Middle frontal gyrus (tissue), 1 donor: ENCODE results near the gene SLC9A5.

Experiments used
- DNase-seq: peaks from one replicate; pipeline ENCODE4 v3.0.0-alpha.2; 2015; ENCODE audit warnings: low spot score; ENCODE audit errors: extremely low spot score

SLC9A5 gene, protein sequence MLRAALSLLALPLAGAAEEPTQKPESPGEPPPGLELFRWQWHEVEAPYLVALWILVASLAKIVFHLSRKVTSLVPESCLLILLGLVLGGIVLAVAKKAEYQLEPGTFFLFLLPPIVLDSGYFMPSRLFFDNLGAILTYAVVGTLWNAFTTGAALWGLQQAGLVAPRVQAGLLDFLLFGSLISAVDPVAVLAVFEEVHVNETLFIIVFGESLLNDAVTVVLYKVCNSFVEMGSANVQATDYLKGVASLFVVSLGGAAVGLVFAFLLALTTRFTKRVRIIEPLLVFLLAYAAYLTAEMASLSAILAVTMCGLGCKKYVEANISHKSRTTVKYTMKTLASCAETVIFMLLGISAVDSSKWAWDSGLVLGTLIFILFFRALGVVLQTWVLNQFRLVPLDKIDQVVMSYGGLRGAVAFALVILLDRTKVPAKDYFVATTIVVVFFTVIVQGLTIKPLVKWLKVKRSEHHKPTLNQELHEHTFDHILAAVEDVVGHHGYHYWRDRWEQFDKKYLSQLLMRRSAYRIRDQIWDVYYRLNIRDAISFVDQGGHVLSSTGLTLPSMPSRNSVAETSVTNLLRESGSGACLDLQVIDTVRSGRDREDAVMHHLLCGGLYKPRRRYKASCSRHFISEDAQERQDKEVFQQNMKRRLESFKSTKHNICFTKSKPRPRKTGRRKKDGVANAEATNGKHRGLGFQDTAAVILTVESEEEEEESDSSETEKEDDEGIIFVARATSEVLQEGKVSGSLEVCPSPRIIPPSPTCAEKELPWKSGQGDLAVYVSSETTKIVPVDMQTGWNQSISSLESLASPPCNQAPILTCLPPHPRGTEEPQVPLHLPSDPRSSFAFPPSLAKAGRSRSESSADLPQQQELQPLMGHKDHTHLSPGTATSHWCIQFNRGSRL

DNA sequence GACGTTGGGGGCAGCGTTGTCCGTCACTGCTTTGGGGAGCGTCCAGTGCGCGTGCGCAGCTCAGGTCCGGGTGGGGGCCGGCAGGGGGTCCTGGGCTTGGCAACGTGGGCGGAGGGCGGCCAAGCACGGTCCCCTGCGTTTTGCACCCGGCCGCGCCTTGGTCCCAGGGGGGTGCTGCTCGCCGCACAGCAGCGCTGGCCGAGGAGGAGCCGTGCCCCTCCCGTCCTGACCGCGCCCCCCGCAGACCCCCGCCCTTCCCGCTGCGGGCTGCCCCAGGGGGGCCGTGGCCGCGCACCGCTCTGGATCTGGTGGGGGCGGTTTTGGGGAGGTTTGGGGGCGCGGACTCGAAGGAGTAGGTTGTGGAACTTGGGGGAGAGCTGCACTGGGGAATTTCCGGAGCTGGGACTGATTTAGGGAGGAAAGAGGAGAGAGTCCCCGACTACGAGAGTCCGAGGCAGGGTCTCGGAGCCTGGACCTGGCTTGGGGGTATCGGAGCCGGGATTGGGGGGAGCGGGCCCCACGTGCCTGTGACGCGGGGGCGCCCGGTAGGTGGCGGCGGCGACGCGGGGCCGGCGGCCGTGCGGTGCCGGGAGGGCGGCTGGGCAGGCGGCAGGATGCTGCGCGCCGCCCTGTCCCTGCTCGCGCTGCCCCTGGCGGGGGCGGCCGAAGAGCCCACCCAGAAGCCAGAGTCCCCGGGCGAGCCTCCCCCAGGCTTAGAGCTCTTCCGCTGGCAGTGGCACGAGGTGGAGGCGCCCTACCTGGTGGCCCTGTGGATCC is at the start of gene SLC9A5:
SLC9A5 (plus strand) TSS at position 579 of the 777 bp plus-strand sequence; CDS start at position 615, 36 bp downstream.
- no peak for DNase-seq

GRCh38 chr16:67199011-67199807 is 49.6 kb upstream of the SLC9A5 start, which contains the start of gene ELMO3:
ELMO3 (plus strand) TSS chr16:67199131; CDS start chr16:67199327, 196 bp downstream.
- no peak for DNase-seq

DNA sequence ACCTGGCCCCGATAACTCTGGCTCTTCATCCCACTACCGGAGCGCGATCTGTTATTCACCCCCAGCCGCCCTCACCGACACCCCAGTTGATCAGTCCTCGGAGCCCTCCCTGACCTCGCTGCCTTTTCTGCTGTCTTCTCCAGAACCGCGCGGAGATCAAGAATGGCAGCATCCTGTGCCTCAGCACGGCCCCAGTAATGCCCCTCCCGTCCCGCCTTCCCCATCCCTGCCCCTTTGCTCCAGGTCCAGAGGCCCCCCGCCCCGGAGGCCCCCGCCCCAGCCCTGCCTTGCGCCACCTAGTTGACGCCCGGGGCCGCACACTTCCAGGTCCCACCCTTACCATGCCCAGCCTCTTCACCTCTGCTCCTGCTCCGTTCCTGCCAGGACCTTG is 49.0 kb upstream of the SLC9A5 start:
- DNase-seq, result no peak

GRCh38 chr16:67200491-67200890 is 48.3 kb upstream of the SLC9A5 start:
- no peak for DNase-seq

DNA sequence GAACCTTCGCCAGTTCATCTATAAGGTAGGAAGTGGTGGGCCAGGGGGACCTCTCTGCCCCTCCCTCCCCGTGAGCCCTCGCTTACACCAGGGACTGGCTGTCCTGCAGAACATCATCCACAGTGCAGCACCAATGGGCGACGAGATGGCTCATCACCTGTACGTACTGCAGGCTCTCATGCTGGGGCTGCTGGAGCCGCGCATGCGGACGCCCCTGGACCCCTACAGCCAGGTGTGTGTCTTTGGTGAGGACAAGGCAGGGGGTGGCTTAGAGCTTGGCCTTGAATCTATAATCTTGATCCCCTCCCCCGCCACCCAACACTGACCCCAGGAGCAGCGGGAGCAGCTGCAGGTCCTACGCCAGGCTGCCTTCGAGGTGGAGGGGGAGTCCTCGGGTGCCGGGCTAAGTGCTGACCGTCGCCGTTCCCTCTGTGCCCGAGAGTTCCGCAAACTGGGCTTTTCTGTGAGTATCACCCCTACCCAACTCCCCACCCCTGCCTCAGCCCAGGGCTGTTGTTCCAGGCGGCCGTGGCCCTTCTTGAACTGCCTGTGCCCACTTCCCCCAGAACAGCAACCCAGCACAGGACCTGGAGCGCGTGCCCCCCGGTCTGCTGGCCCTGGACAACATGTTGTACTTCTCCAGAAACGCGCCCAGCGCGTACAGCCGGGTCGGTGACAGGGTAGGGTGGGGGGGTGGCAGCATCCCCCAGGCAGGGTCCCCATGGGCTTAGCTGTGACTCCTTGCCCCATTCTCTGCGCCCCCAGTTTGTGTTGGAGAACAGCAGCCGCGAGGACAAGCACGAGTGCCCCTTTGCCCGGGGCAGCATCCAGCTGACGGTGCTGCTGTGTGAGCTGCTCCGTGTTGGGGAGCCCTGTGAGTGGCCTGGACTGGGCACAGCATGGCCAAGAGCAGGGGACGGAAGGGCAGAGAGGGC is 47.1 kb upstream of the SLC9A5 start:
- DNase-seq, result no peak

DNA sequence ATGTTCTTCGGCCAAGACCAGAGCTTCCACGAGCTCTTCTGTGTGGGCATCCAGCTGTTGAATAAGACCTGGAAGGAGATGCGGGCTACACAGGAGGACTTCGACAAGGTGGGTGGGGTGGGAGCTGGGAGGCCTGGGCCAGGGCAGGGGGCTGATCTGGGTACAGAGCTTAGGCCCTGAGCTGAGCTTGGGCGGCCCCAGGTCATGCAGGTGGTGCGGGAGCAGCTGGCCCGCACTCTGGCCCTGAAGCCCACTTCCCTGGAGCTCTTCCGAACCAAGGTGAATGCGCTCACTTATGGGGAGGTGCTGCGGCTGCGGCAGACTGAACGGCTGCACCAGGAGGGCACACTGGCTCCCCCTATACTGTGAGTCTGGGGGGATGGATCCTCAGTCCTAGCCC is 46.4 kb upstream of the SLC9A5 start:
- DNase-seq, result no peak

GRCh38 chr16:67202956-67203493 is 45.8 kb upstream of the SLC9A5 start:
- no peak for DNase-seq

DNA sequence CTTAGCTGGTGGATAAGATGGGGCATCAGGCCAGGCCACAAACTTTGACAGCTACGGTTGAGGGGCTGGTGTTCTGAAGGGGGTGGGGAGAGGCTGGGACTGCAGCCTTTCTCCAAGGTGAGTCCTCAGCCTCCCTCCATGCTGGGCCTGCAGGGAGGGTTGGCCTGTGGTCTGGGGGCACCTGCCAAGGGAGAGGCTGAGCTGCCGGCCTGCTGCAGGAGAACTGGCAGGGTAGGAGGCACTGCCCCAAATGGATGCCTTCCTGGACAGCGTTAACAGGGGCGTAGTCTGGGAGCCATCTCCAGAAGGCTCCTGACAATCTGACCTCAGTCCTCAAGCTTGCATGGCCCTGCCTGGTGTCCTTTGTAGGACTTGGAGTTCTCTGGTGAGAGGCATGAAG is 44.7 kb upstream of the SLC9A5 start:
- DNase-seq, result no peak

- DNase-seq, result no peak
These were observed 42.5 kb upstream of the SLC9A5 start for GRCh38 chr16:67206129-67206837.

DNA sequence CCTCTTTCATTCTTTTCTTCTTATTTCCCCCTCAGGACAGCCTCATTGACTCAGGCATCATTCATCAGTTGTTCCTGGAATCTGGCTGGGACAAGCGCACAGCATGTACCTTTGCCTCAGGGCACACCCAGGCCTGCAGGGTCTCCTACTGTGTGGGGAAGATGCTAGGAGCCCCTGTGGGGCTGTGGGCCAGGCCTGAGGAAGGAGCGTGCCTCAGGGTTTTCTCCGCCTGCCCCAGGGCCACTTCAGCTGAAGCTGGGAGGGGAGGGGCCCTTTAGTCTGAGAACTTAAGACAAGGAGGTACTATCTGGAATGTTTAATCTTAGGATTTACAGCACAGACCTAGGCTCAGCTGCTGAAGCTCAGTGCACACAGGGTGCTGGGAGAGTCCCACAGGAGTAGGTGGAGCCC is 41.9 kb upstream of the SLC9A5 start:
- no peak for DNase-seq

GRCh38 chr16:67207249-67208091 is 41.3 kb upstream of the SLC9A5 start:
- no peak for DNase-seq

DNA sequence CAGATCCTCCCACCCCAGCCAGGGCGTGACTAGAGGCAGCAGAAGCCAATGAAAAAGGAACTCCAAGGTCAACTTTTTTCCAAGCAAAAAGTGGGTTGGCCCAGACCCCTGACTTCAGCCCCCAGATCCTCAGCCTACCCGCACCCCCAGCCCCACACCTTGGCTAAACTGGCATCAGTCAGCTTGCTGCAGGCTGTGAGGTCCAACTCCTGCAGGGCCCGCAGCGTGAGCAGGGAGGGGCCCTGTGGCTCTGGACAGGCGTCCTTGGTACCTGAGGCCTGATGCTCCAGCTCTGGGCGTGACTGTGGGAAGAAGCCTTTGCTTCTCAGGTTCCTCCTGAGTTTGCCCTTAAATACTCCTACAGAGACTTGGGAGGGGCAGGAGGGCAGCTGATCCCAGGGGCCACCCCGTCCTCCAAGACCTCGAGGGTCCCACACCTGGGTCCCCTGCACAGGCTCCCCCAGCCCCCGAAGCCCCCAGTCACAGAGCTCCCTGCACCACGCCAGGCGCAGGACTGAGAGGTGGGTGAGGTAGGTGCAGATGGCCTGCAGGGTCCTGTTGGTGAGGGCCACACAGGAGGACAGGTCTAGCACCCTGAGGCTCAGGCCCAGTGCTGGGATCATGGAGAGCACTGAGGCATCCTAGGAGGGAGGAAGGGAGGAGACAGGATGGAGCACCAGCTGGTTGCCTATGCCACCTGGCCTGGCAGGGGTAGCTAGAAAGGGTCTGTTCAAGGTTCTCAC is 40.5 kb upstream of the SLC9A5 start:
- DNase-seq, result no peak

DNA sequence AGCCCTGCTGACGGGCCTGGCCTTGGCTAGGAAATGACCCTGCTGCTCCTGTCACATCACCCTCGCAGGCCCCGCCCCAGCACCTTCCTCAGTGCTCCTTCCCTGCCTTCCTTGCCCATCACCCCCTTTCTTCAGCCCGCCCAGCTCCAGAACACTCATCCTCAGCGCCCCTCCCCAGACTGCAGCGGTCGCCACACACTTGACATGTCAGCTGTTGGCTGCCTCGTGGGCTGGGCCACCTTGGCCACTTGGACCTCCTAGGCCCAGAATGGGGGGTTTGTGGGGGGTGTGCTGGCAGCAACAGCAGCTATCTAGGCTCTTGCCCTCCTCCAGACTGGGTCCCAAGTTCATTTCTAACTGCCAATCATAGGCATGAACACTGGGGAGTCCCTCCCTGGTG is 39.2 kb upstream of the SLC9A5 start:
- no peak for DNase-seq

- no peak for DNase-seq
These were observed 38.5 kb upstream of the SLC9A5 start for GRCh38 chr16:67210069-67210937.

DNA sequence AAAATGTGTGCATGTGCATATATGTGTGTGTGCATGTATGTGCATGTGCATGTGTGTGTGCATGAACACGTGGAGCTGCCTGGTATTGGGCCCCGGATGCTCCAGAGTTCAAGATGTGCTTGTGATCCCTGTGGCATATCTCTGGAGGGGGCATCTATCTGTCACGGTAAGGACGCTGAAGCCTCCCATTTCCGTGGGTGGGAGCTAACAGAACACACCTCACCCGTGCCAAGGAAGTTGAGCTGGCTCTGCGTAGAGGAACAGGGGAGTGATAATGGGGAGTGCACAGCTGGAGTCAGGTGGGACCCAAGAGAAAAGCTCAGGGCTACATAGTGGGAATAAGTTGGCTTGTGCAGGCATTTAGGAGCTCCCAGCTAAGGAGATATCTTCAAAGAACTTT is 37.1 kb upstream of the SLC9A5 start:
- no peak for DNase-seq

- DNase-seq, result no peak
These were observed 36.0 kb upstream of the SLC9A5 start for GRCh38 chr16:67212766-67213165.
